Upper lobe of left lung (tissue), 6 donors: ENCODE data around the gene RTEL1. TPM values are rescaled to one million over a fixed set of nuclear protein-coding genes. Genes with fewer than 3 reads are reported as not detected.
A peak's percentile ranks its signal among the peaks of the same experiment; 100 is the strongest.

Source experiments
- ATAC-seq, 2 donors: fragments of 200-7000 bp; cut with Tn5 transposase; one replicate each; pipeline ENCODE4 v1.9.1; 2022; ENCODE audit warnings: mild to moderate bottlenecking in 2 of 2, moderate library complexity in 2 of 2; ENCODE audit not compliant: low FRiP score in 2 of 2
- DNase-seq, 2 donors: peaks; one replicate each; pipeline ENCODE4 v3.0.0-alpha.2; 2019 to 2020
- H3K27ac ChIP-seq, 4 donors: fragments of 200-600 bp; sonication (generic); one replicate each; pipeline ENCODE4 v1.5.1; 2016 to 2019
- H3K27me3 ChIP-seq, 4 donors: fragments of 200-600 bp; sonication (generic); one replicate each; pipeline ENCODE4 v1.5.1; 2017 to 2019
- H3K36me3 ChIP-seq, 4 donors: fragments of 200-600 bp; sonication (generic); one replicate each; pipeline ENCODE4 v1.5.1; 2016 to 2019
- H3K4me1 ChIP-seq, 4 donors: fragments of 200-600 bp; sonication (generic); one replicate each; pipeline ENCODE4 v1.5.1; 2018 to 2019
- H3K4me3 ChIP-seq, 4 donors: fragments of 200-600 bp; sonication (generic); one replicate each; pipeline ENCODE4 v1.5.1; 2017 to 2019; ENCODE audit warnings: mild to moderate bottlenecking in 2 of 4, moderate library complexity in 1 of 4
- H3K9me3 ChIP-seq, 4 donors: fragments of 200-600 bp; sonication (generic); one replicate each; pipeline ENCODE4 v1.5.1; 2018 to 2019
- EP300 ChIP-seq, 4 donors: sonication (generic); formaldehyde crosslinking; IDR thresholded peaks; one replicate each; pipeline ENCODE4 v1.5.1; 2017; ENCODE audit warnings: antibody characterized with exemption in 4 of 4, control low read depth in 2 of 4
- POLR2A ChIP-seq, 4 donors: fragments of 450-650 bp; IDR thresholded peaks; one replicate each; pipeline ENCODE4 v1.5.1; 2016 to 2017; ENCODE audit warnings: antibody characterized with exemption in 4 of 4, mild to moderate bottlenecking in 2 of 4
- POLR2AphosphoS5 ChIP-seq, 2 donors: sonication (generic); formaldehyde crosslinking; IDR thresholded peaks; one replicate each; pipeline ENCODE4 v1.5.1; 2017; ENCODE audit warnings: antibody characterized with exemption in 2 of 2
- WGBS, 2 donors: methylation state at CpG; one replicate each; pipeline ENCODE4 v1.1.5; 2017 to 2018; 5-methylcytosine and 5-hydroxymethylcytosine counted together
- total RNA-seq, 6 donors: library from RNA; depleted of rRNA in 4 of 6; stranded (reverse); fragments of >200 nt in 4 of 6; gene quantifications; one replicate each; pipeline versions ENCODE4 v1.1.0 to v1.2.1, GENCODE V29; 2016 to 2021
- TF ChIP-seq, protein P1 (sequence below), 6 experiments: fragments of 450-650 bp in 4 of 6; fragments of 200-600 bp in 2 of 6; sonication (generic) in 2 of 6; IDR thresholded peaks; one replicate each; pipeline ENCODE4 v1.5.1; 2016 to 2019; ENCODE audit warnings: antibody characterized with exemption in 6 of 6
- donor health status: DM: no; HTN: no; CAD: no; lungs with moderate emphysema.
- donor health status: DM: no; HTN: yes; CAD: no; lungs with severe emphysema.

RTEL1 gene
- total RNA-seq, 6 donors from 2014 or later, result 8.6 to 73.3 (median 32.5) TPM

DNA sequence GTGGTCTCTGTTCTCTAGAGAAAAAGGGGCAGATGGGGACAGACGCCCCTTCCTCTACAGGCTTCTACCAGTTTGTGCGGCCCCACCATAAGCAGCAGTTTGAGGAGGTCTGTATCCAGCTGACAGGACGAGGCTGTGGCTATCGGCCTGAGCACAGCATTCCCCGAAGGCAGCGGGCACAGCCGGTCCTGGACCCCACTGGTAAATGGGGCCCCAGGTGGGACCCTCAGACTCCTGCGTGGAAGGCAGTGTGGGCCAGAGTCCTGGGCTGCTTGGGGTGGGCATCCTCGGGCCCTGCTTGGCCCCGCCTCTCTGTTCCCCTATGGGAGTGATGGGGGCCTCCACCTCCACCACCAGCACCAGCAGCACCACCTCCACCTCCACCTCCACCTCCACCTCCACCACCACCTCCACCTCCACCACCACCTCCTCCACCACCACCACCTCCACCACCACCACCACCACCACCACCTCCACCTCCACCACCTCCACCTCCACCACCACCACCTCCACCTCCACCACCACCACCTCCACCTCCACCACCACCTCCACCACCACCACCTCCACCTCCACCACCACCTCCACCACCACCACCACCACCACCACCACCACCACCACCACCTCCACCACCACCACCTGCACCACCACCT, 35.1 kb downstream of the RTEL1 start:
- TF ChIP-seq, protein P1, sequence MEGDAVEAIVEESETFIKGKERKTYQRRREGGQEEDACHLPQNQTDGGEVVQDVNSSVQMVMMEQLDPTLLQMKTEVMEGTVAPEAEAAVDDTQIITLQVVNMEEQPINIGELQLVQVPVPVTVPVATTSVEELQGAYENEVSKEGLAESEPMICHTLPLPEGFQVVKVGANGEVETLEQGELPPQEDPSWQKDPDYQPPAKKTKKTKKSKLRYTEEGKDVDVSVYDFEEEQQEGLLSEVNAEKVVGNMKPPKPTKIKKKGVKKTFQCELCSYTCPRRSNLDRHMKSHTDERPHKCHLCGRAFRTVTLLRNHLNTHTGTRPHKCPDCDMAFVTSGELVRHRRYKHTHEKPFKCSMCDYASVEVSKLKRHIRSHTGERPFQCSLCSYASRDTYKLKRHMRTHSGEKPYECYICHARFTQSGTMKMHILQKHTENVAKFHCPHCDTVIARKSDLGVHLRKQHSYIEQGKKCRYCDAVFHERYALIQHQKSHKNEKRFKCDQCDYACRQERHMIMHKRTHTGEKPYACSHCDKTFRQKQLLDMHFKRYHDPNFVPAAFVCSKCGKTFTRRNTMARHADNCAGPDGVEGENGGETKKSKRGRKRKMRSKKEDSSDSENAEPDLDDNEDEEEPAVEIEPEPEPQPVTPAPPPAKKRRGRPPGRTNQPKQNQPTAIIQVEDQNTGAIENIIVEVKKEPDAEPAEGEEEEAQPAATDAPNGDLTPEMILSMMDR (IDR thresholded peaks at IDR 0.05), result no peak
- TF ChIP-seq EP300 (IDR thresholded peaks at IDR 0.05) (no peak), POLR2AphosphoS5 (IDR thresholded peaks at IDR 0.05) (no peak), POLR2A (IDR thresholded peaks at IDR 0.05) (no peak)
- Histone ChIP-seq H3K4me1 (peaks cover 37 to 64% (median 48%) of the 10 kb centered on the region in 4 donors), H3K9me3 (no peaks in the 10 kb centered on the region), H3K4me3 (no peak overlapping the region), H3K27me3 (no peaks in the 10 kb centered on the region), H3K36me3 (peaks cover 0 to 38% (median 4%) of the 10 kb centered on the region in 4 donors), H3K27ac (peak overlapping the region in 3 of 4 donors; percentile 51 to 96 (median 90))
- WGBS, 2 donors, result 85 to 100% methylated on average over 1 to 10 of the region's 10 CpGs
- ATAC-seq (no peak), DNase-seq (no peak)

DNA sequence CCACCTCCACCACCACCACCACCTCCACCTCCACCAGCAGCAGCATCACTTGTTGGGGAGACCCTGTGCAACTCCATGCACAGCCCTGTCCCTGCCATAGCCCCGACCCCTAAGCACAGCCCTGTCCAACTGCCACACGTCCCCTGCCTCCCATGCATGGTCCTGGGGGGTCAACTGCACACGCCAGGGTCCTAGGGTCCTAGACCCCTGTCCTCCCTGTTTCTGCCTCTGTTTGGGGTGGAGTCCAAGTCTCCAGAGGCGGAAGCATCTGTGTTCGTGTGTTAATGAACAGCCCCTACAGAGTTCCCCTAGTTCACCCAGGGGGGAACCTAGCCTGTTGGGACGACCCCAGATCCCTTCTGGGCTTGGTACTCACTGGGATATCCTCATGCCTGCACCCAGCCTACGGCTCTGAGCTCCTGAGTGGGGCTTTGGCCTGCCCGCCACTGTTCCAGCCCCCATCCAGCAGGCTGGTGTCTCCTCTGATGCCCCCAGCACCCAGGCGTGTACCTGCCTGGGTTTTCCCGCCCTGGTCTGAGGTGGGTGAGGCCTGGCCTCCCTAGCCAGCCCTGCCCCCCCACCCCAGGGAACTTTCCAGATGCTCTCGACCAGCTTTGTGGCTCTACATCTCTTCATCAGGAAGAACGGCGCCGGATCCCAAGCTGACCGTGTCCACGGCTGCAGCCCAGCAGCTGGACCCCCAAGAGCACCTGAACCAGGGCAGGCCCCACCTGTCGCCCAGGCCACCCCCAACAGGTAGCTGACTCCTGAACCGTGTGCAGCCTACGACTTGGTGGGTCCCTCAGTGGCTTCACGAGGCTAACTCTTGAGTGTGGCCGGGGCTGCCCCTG, 35.8 kb downstream of the RTEL1 start:
- WGBS, 2 donors, result 91 to 96% methylated on average over 6 to 21 of the region's 21 CpGs
- no peak for ATAC-seq
- DNase-seq, result peak in 1 of 2 donors; percentile 63
- Histone ChIP-seq H3K27ac (no peak overlapping the region), H3K9me3 (no peaks in the 10 kb centered on the region), H3K36me3 (peaks cover 0 to 40% (median 4%) of the 10 kb centered on the region in 4 donors), H3K4me3 (no peak overlapping the region), H3K4me1 (peaks cover 36 to 64% (median 45%) of the 10 kb centered on the region in 4 donors), H3K27me3 (no peaks in the 10 kb centered on the region)
- TF ChIP-seq POLR2AphosphoS5 (IDR thresholded peaks at IDR 0.05) (no peak), EP300 (IDR thresholded peaks at IDR 0.05) (no peak), POLR2A (IDR thresholded peaks at IDR 0.05) (no peak)
- TF ChIP-seq, protein P1 (IDR thresholded peaks at IDR 0.05), result no peak

DNA sequence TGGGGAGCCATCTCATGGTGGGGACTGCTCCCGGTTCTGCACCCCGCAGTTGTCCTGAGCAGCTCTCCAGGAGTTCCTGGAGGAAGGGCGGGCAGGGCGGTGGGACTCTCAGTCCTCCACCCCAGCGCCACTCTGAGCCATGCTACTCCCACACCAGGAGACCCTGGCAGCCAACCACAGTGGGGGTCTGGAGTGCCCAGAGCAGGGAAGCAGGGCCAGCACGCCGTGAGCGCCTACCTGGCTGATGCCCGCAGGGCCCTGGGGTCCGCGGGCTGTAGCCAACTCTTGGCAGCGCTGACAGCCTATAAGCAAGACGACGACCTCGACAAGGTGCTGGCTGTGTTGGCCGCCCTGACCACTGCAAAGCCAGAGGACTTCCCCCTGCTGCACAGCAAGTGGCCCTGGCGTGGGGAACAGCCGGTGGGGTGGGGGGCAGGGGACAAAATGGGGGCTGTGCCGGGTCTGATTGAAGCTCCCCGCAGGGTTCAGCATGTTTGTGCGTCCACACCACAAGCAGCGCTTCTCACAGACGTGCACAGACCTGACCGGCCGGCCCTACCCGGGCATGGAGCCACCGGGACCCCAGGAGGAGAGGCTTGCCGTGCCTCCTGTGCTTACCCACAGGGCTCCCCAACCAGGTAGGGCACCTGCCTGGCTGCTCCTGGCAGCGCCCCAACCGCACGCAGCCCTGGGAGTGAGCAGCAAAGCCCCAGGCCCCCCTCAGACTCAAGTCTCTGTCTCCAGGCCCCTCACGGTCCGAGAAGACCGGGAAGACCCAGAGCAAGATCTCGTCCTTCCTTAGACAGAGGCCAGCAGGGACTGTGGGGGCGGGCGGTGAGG, 36.7 kb downstream of the RTEL1 start:
- H3K4me1 ChIP-seq, result peaks cover 39 to 62% (median 45%) of the 10 kb centered on the region in 4 donors
- TF ChIP-seq POLR2AphosphoS5 (IDR thresholded peaks at IDR 0.05) (no peak), POLR2A (IDR thresholded peaks at IDR 0.05) (no peak), EP300 (IDR thresholded peaks at IDR 0.05) (no peak)
- TF ChIP-seq, protein P1 (IDR thresholded peaks at IDR 0.05), result no peak
- ATAC-seq, result no peak
- WGBS, 2 donors, result 93 to 97% methylated on average over 15 to 34 of the region's 37 CpGs
- no peaks in the 10 kb centered on the region for H3K9me3 ChIP-seq
- H3K36me3 ChIP-seq, result peaks cover 0 to 40% (median 6%) of the 10 kb centered on the region in 4 donors
- H3K27ac ChIP-seq, result no peak overlapping the region
- no peaks in the 10 kb centered on the region for H3K27me3 ChIP-seq
- H3K4me3 ChIP-seq, result no peak overlapping the region
- DNase-seq, result peak in 1 of 2 donors; percentile 85

DNA sequence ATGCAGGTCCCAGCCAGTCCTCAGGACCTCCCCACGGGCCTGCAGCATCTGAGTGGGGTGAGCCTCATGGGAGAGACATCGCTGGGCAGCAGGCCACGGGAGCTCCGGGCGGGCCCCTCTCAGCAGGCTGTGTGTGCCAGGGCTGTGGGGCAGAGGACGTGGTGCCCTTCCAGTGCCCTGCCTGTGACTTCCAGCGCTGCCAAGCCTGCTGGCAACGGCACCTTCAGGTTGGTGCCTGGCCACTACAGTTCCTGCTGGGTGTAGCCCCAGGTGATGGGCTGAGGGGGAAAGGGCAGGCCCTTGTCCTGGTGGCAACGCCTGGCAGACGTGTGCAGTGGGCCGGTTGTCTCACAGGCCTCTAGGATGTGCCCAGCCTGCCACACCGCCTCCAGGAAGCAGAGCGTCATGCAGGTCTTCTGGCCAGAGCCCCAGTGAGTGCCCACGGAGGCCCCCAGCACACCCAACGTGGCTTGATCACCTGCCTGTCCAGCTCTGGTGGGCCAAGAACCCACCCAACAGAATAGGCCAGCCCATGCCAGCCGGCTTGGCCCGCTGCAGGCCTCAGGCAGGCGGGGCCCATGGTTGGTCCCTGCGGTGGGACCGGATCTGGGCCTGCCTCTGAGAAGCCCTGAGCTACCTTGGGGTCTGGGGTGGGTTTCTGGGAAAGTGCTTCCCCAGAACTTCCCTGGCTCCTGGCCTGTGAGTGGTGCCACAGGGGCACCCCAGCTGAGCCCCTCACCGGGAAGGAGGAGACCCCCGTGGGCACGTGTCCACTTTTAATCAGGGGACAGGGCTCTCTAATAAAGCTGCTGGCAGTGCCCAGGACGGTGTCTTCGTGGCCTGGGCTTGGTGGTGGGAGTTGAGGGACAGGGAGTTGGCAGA, 37.6 kb downstream of the RTEL1 start:
- 72 to 91% methylated on average over 7 of the region's 25 CpGs for WGBS, 2 donors

More for the DNA sequence above, 37.6 kb downstream of the RTEL1 start:
- peaks cover 0 to 38% (median 10%) of the 10 kb centered on the region in 4 donors for H3K36me3 ChIP-seq
- H3K27me3 ChIP-seq, result no peaks in the 10 kb centered on the region
- no peak for TF ChIP-seq POLR2AphosphoS5 (IDR thresholded peaks at IDR 0.05)
- no peak for TF ChIP-seq EP300 (IDR thresholded peaks at IDR 0.05)
- TF ChIP-seq, protein P1 (IDR thresholded peaks at IDR 0.05), result no peak
- TF ChIP-seq POLR2A (IDR thresholded peaks at IDR 0.05), result peak in 1 of 4 donors; percentile 1
- DNase-seq (peak in 1 of 2 donors; percentile 77), ATAC-seq (no peak)
- H3K27ac ChIP-seq, result peak overlapping the region; percentile 2 to 77 (median 42)
- peaks cover 39 to 60% (median 45%) of the 10 kb centered on the region in 4 donors for H3K4me1 ChIP-seq
- no peaks in the 10 kb centered on the region for H3K9me3 ChIP-seq
- no peak overlapping the region for H3K4me3 ChIP-seq
